ENCODE results near the gene RSRP1.
"Not testable (repeated sequence)": the region's sequence is repeated elsewhere in the genome, so short reads cannot be mapped to it uniquely, and the experiment has no call there.

Gene RSRP1

GRCh38 chr1:25247024-25247828 lies at the start of gene RSRP1:
RSRP1 (minus strand) TSS chr1:25247454; CDS start chr1:25246963, 491 bp downstream.
- DNase-seq (ENCODE audit: low read depth in 2 of 2) = peak; percentile 99 to 100

DNA sequence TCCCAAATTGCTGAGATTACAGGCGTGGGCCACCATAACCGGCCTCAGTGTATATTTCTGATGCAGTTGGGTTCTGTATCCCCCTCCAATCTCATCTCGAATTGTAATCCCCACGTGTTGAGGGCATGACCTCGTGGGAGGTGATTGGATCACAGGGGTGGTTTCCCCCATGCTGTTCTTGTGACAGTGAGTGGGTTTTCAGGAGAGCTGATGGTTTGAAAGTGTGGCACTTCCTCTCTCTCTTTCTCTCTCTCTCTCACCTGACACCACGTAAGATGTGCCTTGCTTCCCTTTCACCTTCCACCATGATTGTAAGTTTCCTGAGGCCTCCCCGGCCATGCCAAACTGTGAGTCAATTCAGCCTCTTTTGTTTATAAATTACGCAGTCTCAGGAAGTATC lies 49.2 kb upstream of the RSRP1 start:
- not testable (repeated sequence) for DNase-seq (ENCODE audit: low read depth in 2 of 2)

- DNase-seq (ENCODE audit: low read depth in 2 of 2) = not testable (repeated sequence)
These were observed 47.9 kb upstream of the RSRP1 start for GRCh38 chr1:25294889-25295826.

- DNase-seq (ENCODE audit: low read depth in 2 of 2) = not testable (repeated sequence)
These were observed 46.2 kb upstream of the RSRP1 start for GRCh38 chr1:25293426-25293825.

- DNase-seq (ENCODE audit: low read depth in 2 of 2) = not testable (repeated sequence)
These were observed 42.8 kb upstream of the RSRP1 start for GRCh38 chr1:25290043-25290442.

DNA sequence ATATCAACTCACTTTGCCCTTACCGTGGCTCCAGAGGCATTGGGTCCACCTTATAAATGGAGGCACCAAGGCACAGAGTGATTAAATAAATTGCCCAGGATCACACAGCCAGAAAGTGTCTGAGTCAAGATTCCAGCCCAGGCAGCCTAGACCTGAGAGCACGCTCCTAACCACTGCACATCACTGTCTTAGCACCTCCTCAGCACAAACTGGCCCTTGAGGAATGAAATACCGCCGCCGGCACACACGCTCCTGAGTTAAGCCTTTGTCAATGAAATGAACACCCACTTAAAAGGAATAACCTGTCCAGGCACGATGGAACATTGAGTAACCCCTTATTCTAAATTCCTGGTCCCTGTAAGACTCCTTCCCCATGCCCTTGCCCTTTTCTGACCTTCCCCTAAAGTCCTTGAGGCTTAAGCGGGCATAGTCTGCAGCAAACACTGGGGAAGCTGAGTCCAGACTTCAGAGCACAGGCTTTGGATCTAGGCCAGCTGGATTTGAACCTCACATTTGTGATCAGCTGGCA lies 41.4 kb upstream of the RSRP1 start:
- DNase-seq (ENCODE audit: low read depth in 2 of 2) = not testable (repeated sequence)

- not testable (repeated sequence) for DNase-seq (ENCODE audit: low read depth in 2 of 2)
These were observed 39.9 kb upstream of the RSRP1 start for GRCh38 chr1:25287164-25287563.

- not testable (repeated sequence) for DNase-seq (ENCODE audit: low read depth in 2 of 2)
These were observed 38.6 kb upstream of the RSRP1 start for GRCh38 chr1:25285862-25286261.

- not testable (repeated sequence) for DNase-seq (ENCODE audit: low read depth in 2 of 2)
These were observed 32.4 kb upstream of the RSRP1 start for GRCh38 chr1:25279693-25280111.

DNA sequence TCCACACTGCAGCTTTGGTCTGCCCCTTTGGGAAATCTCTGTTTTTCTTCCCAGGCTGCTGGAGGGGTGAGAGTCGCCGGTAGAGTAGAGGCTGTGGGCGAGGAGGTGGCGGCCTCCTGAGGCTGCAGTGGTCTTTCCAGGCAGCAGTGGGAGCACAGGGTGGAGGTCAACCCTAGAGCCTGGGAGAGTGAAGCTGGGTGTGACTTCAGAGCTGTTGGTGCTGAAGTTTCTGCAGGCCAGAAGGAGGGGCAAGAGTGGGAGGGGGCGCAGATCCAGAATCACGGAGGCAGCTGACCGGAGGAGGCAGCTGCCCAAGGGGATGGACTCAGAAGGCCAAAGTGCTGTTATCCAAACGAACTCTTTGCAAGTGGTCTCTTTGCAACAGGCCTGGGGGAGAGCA lies 31.5 kb upstream of the RSRP1 start:
- DNase-seq (ENCODE audit: low read depth in 2 of 2) = not testable (repeated sequence)

DNA sequence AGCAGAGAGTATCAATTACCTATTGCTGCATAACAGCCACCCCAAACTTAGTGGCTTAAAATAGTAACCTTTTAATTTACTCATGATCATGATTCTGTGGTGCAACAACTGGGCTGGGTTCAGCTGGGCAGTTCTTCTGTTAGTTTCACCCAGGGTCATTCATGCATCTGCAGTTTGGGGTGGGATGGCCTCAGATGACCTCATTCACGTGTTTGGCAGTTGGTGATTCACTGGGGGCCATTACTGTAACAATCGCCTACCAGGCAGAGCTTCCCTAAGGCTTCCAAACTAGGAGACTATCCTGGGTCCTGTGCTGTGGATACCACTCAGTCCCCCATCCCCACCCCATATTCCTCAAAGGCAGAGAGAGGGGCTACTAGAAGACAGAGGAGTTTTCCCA lies 31.1 kb upstream of the RSRP1 start:
- DNase-seq (ENCODE audit: low read depth in 2 of 2) = not testable (repeated sequence)

GRCh38 chr1:25277295-25277694 lies 30.0 kb upstream of the RSRP1 start:
- DNase-seq (ENCODE audit: low read depth in 2 of 2) = not testable (repeated sequence)

DNA sequence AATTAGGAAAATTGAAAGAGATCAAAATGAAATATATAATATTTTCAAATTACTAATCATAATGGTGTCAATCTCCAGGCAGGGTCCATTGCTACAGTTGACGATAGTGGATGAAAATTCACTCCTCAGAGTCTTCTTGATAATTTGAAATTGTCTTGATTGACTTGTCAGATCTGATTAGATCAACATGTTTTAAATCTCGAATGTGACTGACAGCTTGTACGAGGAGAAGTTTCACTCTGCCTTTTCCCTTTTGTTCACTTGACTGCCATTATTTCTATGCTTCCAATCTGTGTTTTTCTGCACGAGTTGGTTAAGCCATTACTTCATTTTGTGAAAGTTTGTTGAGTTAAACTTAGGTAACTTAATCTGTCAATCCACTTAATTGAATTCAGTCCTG lies 28.4 kb upstream of the RSRP1 start:
- DNase-seq (ENCODE audit: low read depth in 2 of 2) = not testable (repeated sequence)

GRCh38 chr1:25272238-25272637 lies 25.0 kb upstream of the RSRP1 start, which contains the start of gene RHD:
RHD (plus strand) TSS chr1:25272509; CDS start chr1:25272548, 39 bp downstream.
- DNase-seq (ENCODE audit: low read depth in 2 of 2) = not testable (repeated sequence)

GRCh38 chr1:25268143-25268760 lies 21.0 kb upstream of the RSRP1 start:
- not testable (repeated sequence) for DNase-seq (ENCODE audit: low read depth in 2 of 2)

GRCh38 chr1:25267288-25268142 lies 20.3 kb upstream of the RSRP1 start:
- DNase-seq (ENCODE audit: low read depth in 2 of 2) = peak; percentile 83 to 86

DNA sequence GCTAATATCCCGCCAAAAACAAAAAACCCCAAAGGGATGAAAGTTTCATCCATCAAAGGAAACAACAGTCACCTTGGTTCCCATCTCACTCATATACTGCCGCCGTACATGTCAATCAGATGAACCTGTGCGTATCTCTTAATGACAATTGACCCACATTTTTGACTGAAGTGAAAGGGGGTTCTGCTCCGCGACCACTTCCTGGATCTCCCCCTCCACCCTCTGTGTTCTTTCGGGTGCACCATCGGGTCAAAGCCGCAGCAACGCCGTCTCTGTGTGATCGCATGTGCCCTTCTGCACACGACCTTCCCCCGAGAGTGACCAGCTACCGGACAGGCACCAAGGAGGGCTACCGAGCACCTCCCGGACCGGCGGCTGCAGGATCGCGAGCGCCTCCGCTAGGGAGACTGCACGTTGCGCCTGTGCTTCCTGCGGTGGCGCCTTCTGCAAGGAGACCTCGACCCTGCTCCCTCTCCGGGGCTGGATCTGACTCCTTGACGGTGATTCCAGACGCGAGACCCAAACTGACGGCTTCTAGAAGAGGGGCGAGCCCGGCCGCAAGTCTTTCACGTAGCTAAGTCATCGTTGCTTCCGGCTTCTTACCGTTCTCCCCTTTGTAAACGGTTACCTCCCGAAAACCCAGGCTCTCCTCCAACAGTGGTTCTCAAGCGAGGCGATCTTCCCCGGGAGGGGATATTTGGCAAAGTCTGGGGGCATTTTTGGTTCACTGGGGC lies 19.5 kb upstream of the RSRP1 start:
- DNase-seq (ENCODE audit: low read depth in 2 of 2) = not testable (repeated sequence)

DNA sequence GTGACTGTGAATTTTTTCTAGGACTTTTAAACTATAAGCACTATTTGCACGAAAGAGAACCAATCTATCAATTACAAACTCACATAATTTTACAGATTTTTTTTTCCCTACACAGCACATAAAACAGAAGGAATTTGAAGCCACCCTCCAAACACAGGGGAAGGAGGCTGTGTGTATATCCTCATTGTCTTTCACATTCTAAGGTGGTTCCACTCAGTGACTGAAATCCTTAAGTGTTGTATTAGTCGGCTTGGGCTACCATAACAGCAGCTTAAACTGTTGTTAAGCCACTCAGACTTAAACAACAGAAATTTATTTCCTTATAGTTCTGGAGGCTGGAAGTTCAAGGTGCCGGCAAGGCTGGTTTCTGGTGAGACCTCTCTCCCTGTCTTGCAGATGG lies 13.1 kb upstream of the RSRP1 start:
- not testable (repeated sequence) for DNase-seq (ENCODE audit: low read depth in 2 of 2)

GRCh38 chr1:25259813-25260212 lies 12.6 kb upstream of the RSRP1 start:
- not testable (repeated sequence) for DNase-seq (ENCODE audit: low read depth in 2 of 2)

DNA sequence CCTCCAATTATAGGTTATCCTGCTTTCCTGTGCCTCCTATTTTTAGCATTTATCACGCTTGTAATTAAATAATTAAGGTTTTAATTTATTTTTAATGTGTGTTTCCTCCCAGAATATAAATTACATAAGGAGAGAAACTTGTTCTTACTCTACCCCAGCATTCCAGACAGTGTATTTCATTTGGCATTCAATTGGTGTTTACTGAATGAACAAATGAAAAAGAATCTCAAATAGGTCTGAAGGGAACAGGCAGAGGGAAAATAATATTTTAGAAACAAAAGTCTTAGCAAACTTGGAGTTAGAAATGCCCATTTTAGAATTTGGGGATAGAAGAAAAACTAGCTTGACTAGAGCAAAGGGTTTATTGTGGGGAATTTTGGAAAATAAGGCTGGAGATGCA lies 9.9 kb upstream of the RSRP1 start:
- no peak for DNase-seq (ENCODE audit: low read depth in 2 of 2)
